A673 (cell line): ENCODE data around the gene CFAP100.

Experiments
- EZH2 ChIP-seq: fragments of 200-600 bp; sonication (generic); IDR thresholded peaks from 2 replicates; pipeline ENCODE4 v1.6.1; 2017; ENCODE audit warnings: borderline replicate concordance, low read depth, mild to moderate bottlenecking, mixed read lengths, antibody characterized with exemption, low read length; ENCODE audit not compliant: poor library complexity, severe bottlenecking
- TF ChIP-seq, protein P1 (sequence below): fragments of 300-800, 200-600 bp; sonication (generic); conservative IDR thresholded peaks from 2 replicates; pipeline ENCODE4 v1.5.1; 2017; ENCODE audit warnings: low read depth, mild to moderate bottlenecking, antibody characterized with exemption, low read length, moderate library complexity, mixed read lengths

- no peak for TF ChIP-seq EZH2
- TF ChIP-seq, protein P1, sequence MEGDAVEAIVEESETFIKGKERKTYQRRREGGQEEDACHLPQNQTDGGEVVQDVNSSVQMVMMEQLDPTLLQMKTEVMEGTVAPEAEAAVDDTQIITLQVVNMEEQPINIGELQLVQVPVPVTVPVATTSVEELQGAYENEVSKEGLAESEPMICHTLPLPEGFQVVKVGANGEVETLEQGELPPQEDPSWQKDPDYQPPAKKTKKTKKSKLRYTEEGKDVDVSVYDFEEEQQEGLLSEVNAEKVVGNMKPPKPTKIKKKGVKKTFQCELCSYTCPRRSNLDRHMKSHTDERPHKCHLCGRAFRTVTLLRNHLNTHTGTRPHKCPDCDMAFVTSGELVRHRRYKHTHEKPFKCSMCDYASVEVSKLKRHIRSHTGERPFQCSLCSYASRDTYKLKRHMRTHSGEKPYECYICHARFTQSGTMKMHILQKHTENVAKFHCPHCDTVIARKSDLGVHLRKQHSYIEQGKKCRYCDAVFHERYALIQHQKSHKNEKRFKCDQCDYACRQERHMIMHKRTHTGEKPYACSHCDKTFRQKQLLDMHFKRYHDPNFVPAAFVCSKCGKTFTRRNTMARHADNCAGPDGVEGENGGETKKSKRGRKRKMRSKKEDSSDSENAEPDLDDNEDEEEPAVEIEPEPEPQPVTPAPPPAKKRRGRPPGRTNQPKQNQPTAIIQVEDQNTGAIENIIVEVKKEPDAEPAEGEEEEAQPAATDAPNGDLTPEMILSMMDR = no peak
These were observed 30.0 kb downstream of the CFAP100 start for GRCh38 chr3:126424751-126425150.
